Activated CD8-positive, alpha-beta memory T cell treated with anti-CD3 and anti-CD28 coated beads, Interleukin-2, amount 50 U/mL, for 24 hours (primary cell): ENCODE data around the gene GKN2.

Experiments
- DNase-seq: peaks from one replicate; pipeline ENCODE4 v3.0.0-alpha.2; 2020; ENCODE audit errors: extremely low read depth

GKN2 gene, protein sequence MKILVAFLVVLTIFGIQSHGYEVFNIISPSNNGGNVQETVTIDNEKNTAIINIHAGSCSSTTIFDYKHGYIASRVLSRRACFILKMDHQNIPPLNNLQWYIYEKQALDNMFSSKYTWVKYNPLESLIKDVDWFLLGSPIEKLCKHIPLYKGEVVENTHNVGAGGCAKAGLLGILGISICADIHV

GRCh38 chr2:68952887-68953521 lies at the start of gene GKN2:
TSS of gene GKN2 (minus strand) at chr2:68952893. CDS start at chr2:68952861, 32 bp downstream.
- no peak for DNase-seq

- no peak for DNase-seq
These were observed 49.2 kb upstream of the GKN2 start for GRCh38 chr2:69001879-69002278.

GRCh38 chr2:68997401-68997800 lies 44.7 kb upstream of the GKN2 start:
- DNase-seq, result no peak

GRCh38 chr2:68995916-68996315 lies 43.2 kb upstream of the GKN2 start:
- no peak for DNase-seq

DNA sequence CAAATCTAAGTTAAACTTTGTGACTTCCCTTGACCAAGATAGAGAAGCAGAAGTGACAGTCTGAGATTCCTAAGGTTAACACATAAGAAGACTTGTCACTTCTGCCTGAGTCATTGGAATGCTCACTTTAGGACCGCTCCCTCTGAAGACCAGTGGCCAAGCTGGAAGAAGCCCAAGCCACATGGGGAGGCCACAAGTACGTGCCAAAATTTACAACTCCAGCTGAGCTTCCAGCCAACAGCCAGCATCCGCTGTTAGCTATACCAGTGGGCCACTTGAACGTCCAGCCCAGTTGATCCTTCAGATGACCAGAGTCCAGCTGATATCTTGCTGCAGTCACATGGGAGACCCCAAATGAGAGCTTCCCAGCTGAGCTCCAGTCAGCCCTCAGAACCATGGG lies 42.2 kb upstream of the GKN2 start:
- DNase-seq, result no peak

GRCh38 chr2:68993660-68994059 lies 41.0 kb upstream of the GKN2 start:
- no peak for DNase-seq

DNA sequence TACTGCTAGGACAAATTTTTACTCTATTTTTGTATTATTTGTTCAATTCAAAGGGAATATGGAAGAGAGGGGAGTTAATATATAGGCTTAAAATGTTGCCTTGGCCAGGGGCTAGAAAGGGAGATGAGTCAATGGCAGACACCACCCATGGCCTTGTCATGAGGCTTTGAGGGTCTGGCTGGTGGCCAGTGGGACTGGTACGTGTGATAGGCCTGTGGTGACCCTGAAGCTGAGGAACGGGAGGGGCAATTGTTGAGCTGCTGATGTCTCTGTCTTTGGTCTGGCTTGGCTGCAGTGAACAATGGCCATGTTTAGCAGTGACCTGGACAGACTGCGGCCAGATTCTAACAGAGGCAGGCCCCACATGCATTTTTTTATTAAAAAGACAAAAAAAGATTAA lies 40.2 kb upstream of the GKN2 start:
- DNase-seq, result no peak

DNA sequence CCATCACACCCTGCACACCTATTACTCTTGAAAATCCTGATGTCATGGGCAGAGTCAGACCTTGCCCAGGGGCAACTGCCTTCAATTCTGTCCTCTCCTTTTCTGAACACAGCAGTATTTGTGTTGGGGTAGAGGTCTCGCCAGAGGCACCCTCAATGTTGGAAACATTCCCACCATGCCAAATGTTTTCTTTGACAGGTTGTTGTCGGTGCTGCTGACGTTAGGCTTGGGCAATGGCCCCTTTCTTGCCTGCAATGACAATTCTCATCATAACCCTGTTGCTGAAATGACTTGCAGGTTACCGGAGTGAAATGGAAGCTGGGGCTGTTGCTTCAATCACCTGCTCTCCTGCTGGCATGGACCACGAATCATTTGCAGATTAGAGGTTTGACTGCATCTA lies 39.6 kb upstream of the GKN2 start:
- no peak for DNase-seq

DNA sequence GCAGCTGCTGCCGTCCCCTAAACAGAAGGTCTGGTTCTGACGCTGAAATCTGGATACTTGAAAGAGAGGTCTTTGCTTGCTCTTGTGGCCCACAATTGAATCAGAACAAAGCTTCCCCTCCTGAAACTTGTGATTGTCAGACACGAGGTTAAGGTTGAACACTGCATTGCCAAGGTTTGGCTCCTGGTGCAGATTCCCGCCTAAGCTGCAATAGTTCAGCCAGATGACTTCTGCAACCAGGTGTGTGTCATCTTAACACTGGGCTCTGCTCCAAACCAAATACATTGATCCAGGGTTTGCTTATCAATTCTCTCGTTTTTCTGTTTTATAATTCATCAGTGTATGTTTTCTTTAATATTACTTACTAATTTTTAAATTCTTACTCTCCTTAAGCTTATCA lies 36.3 kb upstream of the GKN2 start:
- no peak for DNase-seq

GRCh38 chr2:68987021-68987503 lies 34.4 kb upstream of the GKN2 start:
- DNase-seq, result no peak

- no peak for DNase-seq
These were observed 28.3 kb upstream of the GKN2 start for GRCh38 chr2:68980956-68981355.

DNA sequence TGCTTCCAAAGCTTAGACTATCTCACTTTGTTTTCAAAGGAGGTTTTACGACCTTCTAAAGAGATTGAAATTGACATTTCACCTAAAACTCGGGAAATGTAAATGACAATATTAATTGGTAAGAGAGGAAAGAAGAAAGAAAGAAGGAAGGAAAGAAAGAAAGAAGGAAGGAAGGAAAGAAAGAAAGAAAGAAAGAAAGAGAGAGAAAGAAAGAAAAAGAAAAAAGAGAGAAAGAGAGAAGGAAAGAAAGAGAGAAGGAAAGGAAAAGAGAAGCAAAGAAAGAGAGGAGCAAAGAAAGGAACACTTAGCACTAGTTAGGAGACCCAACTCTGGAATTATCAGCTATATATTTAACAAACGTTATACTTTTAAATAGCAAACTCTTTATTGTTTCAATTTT lies 25.4 kb upstream of the GKN2 start:
- DNase-seq, result no peak

DNA sequence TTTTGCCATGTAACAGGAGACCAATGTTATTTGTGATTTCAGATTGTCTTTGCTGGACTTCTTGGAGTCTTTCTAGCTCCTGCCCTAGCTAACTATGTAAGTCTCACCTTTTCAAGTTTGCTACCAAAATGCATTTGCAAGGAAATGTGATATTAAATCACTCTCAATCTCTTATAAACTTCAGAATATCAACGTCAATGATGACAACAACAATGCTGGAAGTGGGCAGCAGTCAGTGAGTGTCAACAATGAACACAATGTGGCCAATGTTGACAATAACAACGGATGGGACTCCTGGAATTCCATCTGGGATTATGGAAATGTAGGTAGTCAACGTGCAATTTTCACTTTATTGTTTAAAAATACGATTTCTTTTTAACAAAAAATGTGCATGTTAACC lies 24.8 kb upstream of the GKN2 start:
- DNase-seq, result no peak

DNA sequence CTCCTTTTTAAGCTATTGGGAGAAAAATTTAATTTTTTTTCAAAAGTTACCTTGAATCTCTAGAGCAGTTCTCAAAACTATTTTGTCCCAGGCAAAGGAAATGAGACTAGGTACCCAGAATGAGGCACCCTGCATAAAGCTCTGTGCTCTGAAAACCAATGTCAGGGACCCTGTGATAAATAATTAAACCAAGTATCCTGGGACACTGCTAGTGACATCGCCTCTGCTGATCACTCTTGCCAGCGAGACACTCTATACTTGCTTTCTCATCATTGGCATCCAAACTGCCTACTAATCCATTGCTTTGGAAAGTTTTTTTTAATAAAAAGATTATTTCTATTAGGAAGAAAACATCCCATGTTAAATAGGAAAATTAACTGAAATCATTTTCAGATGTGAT lies 23.2 kb upstream of the GKN2 start:
- DNase-seq, result no peak

DNA sequence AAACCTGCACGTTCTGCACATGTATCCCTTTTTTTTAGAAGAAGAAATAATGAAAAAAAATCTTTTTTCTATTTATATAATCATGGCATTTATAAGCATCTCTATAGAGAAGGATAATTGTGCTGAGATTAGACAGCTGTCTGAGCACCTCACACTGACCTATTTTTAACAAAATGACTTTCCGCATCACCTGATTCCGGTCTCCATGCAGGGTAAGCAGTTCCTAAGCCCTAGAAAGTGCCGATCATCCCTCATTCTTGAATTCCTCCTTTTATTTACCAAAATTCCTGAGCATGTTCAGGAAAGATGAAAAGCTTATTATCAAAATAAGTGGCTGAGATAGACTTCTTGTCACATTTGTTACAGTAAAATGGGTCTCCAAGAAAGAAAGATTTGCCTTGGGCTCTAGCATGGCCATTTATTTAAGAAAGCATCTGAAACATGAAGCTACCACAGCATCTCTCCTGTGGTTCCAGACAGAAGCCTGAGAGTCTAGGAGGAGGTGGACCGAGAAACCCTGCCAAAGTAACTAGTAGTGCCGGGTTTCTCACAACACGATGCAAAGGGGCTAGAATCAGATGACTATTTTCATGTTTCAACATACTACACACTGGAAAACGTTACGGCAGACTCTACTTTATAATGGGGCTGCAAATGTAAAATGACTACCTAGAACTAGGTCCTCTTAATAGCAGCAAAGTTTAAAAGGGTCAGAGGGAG lies 22.4 kb upstream of the GKN2 start:
- no peak for DNase-seq

GRCh38 chr2:68974251-68974650 lies 21.6 kb upstream of the GKN2 start, which contains the start of gene GKN1:
TSS of gene GKN1 (plus strand) at chr2:68974636. CDS start at chr2:68974678, 42 bp downstream.
- DNase-seq, result no peak

- DNase-seq, result no peak
These were observed 19.0 kb upstream of the GKN2 start for GRCh38 chr2:68971591-68972231.

GRCh38 chr2:68970566-68971265 lies 18.0 kb upstream of the GKN2 start:
- DNase-seq, result no peak

- DNase-seq, result no peak
These were observed 17.2 kb upstream of the GKN2 start for GRCh38 chr2:68969736-68970490.

- no peak for DNase-seq
These were observed 15.5 kb upstream of the GKN2 start for GRCh38 chr2:68968221-68968620.

DNA sequence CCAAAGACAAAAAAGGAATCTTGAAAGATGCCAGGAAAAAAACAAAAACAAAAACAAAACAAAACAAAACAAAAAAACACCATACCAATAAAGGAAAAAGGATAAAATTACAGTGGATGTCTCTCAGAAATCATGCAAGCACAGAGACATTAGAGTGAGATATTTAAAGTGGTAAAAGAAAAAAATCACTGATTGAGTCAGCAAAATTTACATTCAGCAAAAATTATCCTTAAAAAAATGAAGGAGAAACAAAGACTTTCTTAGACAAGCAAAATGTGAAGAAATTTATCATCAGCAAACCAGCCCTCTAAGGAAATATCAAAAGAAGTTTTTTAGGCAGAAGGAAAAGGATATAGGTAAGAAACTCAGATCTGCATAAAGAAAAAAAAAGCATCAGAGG lies 11.6 kb upstream of the GKN2 start:
- no peak for DNase-seq
